Measurements from ENCODE around the gene PDZD4.

DNA sequence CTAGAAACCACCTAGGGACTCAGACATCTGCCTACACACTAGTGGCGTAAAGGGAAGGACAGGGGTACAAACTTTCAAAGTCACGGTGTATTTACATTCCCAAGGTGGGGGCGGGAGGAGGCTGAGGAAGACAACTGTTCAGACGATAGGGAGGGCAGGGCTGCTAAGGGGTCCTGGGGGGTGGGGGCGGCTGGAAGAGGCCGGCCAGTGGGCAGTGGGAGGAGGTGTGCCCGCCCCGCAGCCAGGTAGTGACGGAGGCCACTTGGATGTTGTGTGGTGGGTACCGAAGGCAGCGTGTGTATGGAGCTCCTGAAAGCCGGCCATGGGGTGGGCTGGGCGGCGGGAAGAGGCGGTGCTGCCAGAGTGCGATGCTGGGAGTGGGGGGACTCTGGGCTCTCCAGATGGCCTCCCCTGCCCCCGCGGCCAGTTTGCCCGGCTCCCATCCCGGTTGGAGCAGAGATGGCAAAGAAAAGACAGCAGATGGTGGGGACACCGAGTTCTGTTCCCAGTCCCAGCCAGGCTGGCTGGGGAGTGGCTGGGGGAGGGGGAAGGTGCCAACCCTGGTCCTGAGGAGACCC lies 31.5 kb upstream of the PDZD4 start:
- TF ChIP-seq, protein P1, sequence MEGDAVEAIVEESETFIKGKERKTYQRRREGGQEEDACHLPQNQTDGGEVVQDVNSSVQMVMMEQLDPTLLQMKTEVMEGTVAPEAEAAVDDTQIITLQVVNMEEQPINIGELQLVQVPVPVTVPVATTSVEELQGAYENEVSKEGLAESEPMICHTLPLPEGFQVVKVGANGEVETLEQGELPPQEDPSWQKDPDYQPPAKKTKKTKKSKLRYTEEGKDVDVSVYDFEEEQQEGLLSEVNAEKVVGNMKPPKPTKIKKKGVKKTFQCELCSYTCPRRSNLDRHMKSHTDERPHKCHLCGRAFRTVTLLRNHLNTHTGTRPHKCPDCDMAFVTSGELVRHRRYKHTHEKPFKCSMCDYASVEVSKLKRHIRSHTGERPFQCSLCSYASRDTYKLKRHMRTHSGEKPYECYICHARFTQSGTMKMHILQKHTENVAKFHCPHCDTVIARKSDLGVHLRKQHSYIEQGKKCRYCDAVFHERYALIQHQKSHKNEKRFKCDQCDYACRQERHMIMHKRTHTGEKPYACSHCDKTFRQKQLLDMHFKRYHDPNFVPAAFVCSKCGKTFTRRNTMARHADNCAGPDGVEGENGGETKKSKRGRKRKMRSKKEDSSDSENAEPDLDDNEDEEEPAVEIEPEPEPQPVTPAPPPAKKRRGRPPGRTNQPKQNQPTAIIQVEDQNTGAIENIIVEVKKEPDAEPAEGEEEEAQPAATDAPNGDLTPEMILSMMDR (IDR thresholded peaks at IDR 0.05; ENCODE audit: low read length), result no peak
- TF ChIP-seq EZH2 (IDR thresholded peaks at IDR 0.05; ENCODE audit: borderline replicate concordance, low read length), result no peak
